ENCODE data around the gene DLGAP4. TPM values are rescaled to one million over a fixed set of nuclear protein-coding genes. Genes with fewer than 3 reads are reported as not detected.

DLGAP4 gene
- total RNA-seq, 1 experiment from 2014 or later: 19.2 TPM

DNA sequence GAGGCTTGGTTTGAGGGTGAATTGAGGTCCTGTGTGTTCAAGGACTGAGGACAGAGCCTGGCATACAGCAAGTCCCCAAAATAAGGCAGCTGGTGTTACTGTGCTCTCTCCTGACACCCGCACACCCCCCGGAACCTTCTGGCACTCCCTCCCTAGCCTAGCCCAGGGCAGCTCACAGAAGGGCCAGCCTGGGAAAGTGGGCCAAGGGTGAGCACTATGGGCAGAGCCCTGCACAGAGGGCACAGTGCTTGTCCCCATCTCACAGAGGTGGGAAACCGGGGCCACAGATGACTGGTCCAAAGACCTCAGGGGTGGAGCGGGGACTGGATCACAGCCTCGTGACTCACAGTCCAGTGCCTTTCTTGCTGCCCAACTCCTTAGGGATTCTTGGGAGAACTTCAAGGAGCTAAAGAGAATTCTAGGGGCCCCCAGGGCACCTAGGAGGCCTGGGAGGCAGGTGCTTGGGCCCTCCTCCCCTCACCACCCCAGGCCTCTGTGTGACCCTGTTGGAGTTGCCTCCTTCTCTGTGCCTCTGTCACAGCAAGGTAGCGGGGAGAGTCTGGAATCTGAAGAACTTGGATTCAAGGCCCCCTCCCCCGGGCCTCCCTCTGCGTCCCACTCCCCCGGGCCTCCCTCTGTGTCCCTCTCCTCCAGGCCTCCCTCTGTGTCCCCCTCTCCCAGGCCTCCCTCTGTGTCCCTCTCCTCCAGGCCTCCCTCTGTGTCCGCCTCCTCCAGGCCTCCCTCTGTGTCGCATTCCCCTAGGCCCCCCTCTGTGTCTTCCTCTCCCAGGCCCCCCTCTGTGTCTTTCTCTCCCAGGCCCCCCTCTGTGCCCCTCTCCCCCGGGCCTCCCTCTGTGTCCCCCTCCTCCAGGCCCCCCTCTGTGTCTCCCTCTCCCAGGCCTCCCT, 13.5 kb downstream of the DLGAP4 start:
- H3K36me3 ChIP-seq: no peaks in the 10 kb centered on the region
- H3K4me1 ChIP-seq (replicated peaks): no peaks in the 10 kb centered on the region
- H3K4me3 ChIP-seq: no peak overlapping the region
- H3K9me3 ChIP-seq (replicated peaks): no peaks in the 10 kb centered on the region
- no peak overlapping the region for H3K27ac ChIP-seq
- DNase-seq (ENCODE audit: low read depth in 1 of 2, low spot score in 2 of 2): no peak
- H3K27me3 ChIP-seq (replicated peaks): peaks cover 4% of the 10 kb centered on the region; the same call in 1 of the 2 replicates

DNA sequence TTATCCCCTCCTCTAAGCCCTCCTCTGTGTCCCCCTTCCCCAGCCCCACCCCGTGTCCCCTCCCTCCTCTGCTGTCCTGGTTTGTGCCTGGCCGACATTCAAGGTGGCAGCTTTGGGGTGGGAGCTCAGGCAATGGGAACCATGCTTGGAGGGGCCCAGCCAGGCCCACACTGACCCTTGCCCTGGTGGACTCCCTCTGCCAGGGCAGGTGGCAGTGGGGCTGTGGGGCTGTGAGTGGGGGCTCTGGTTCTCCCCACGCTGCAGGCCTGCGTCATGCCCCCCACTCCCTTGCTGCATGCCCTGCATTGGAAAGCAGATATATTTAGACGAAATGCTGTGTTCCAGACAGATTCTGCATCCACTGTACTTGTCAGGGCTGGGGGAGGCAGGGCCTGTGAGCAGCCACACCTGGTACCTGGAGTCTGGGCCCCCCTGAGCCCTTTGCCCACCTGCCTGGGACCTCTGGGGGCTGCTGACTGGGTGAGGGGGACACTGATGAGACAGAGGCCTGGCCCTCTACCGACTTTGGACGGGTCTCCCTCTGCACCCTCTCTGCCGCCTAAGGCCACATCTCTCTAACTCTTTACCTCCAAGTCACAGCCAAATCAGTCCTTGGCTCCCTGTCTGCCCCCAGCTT, 14.2 kb downstream of the DLGAP4 start:
- Histone ChIP-seq H3K27ac (no peak overlapping the region), H3K4me1 (replicated peaks) (no peaks in the 10 kb centered on the region), H3K27me3 (replicated peaks) (peaks cover 6% of the 10 kb centered on the region; the same call in 1 of the 2 replicates), H3K9me3 (replicated peaks) (no peaks in the 10 kb centered on the region), H3K36me3 (no peaks in the 10 kb centered on the region), H3K4me3 (no peak overlapping the region)
- DNase-seq (ENCODE audit: low read depth in 1 of 2, low spot score in 2 of 2): no peak

DNA sequence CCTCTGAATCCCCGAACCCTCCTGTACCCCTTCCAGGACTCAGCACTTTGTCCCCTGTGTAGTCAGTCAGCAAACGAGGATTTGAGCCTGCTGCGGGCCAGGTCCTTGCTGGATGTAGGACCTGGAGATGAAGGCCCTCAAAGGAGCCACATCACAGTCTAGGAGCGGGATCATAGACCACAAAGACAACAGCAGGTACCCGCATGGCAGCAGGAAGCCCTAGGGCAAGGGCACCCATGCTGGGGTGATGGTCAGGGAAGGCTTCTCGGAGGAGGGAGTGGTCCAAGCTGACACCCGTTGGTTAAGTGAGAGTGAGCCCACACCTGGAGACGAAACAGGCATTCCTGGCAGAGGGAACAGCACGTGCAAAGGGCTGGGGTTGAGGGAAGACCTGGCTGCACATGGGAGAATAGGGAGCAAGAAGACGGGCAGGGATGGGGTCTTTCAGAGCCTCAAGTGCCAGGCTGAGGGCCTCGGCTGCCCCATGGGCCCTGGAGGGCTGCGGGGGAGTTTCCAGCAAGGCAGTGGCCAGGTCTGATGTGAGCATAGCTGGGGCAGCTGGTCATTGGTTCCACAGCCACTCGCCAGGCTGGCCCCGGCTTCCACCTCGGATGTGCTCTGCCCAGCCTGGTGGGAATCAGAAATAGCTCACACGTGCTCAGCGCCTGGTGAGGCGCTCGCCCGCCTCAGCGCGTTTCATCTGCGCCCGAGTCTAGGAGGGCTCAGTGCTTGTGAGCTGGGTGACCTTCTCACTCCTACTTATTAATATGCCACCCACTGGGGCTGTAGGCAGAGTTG, 15.0 kb downstream of the DLGAP4 start:
- H3K4me1 ChIP-seq (replicated peaks): no peaks in the 10 kb centered on the region
- H3K9me3 ChIP-seq (replicated peaks): no peaks in the 10 kb centered on the region
- no peak overlapping the region for H3K4me3 ChIP-seq
- no peaks in the 10 kb centered on the region for H3K36me3 ChIP-seq
- DNase-seq (ENCODE audit: low read depth in 1 of 2, low spot score in 2 of 2): no peak
- H3K27me3 ChIP-seq (replicated peaks): peaks cover 6% of the 10 kb centered on the region; the same call in 1 of the 2 replicates
- no peak overlapping the region for H3K27ac ChIP-seq

DNA sequence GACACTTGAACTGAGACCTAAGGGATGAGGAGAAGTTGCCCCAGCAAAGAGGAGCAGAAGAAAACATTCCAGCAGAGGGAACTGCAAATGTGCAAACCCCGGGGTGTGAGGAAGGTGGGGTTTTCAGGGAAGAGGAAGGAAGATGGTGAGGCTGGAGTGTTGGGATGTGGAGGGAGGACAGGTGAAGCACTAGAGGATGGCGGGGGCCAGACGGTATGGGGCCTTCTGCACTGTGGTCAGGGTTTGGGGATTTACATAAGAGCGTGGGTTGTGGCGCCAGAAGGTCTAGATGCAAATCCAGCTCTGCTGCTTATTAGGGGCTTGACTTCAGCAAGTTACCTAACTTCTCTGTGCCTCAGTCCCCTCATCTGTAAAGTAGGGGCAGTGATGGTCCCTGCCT, 16.0 kb downstream of the DLGAP4 start:
- H3K4me1 ChIP-seq (replicated peaks): no peaks in the 10 kb centered on the region
- H3K9me3 ChIP-seq (replicated peaks): no peaks in the 10 kb centered on the region
- no peaks in the 10 kb centered on the region for H3K36me3 ChIP-seq
- no peak for DNase-seq (ENCODE audit: low read depth in 1 of 2, low spot score in 2 of 2)
- peaks cover 6% of the 10 kb centered on the region; the same call in 1 of the 2 replicates for H3K27me3 ChIP-seq (replicated peaks)
- no peak overlapping the region for H3K4me3 ChIP-seq
- no peak overlapping the region for H3K27ac ChIP-seq

DNA sequence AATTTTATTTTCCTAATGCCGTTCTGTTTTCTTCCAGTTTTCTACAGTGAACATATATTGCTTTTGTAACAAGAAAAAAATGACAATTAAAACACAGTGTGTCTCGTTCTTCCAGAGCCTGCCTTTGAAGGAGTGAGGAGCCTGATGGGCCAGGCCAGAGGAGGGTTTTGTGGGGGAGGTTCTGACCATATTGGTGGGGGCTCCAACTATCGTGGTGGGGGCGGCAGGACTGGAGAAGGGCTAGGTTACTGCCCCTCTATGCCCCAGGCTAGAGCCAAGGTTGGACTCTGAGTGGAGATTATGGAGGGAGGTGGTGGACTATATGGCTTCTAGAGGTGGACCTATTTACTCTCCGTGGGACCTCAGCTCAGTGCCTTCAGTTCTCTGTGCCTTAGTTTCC, 24.0 kb downstream of the DLGAP4 start:
- no peaks in the 10 kb centered on the region for H3K4me1 ChIP-seq (replicated peaks)
- no peaks in the 10 kb centered on the region for H3K36me3 ChIP-seq
- H3K4me3 ChIP-seq: no peak overlapping the region
- H3K9me3 ChIP-seq (replicated peaks): no peaks in the 10 kb centered on the region
- H3K27ac ChIP-seq: no peak overlapping the region
- H3K27me3 ChIP-seq (replicated peaks): peaks cover 42% of the 10 kb centered on the region
- no peak for DNase-seq (ENCODE audit: low read depth in 1 of 2, low spot score in 2 of 2)

DNA sequence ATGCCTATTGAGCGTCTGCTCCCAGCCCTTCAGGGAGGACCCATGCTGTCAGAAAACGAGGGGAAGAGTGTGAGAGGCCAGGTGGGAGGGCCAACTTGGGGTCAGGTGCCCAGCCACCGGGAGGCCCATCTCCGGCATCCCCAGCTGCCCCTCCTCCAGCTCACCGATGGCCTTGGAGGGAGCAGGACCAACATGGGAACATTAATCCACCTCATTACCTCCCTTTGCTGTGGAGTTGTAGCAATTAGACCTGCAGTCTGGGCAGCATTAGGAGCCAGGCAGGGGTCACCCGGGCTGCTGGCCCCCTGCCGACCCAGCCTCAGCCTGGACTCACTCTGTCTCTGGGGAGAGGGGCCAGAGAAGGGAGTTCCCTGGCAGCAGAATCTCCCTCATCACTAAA, 25.1 kb downstream of the DLGAP4 start:
- no peak overlapping the region for H3K27ac ChIP-seq
- no peaks in the 10 kb centered on the region for H3K9me3 ChIP-seq (replicated peaks)
- DNase-seq (ENCODE audit: low read depth in 1 of 2, low spot score in 2 of 2): no peak
- peaks cover 51% of the 10 kb centered on the region for H3K27me3 ChIP-seq (replicated peaks)
- no peaks in the 10 kb centered on the region for H3K4me1 ChIP-seq (replicated peaks)
- no peaks in the 10 kb centered on the region for H3K36me3 ChIP-seq
- no peak overlapping the region for H3K4me3 ChIP-seq

DNA sequence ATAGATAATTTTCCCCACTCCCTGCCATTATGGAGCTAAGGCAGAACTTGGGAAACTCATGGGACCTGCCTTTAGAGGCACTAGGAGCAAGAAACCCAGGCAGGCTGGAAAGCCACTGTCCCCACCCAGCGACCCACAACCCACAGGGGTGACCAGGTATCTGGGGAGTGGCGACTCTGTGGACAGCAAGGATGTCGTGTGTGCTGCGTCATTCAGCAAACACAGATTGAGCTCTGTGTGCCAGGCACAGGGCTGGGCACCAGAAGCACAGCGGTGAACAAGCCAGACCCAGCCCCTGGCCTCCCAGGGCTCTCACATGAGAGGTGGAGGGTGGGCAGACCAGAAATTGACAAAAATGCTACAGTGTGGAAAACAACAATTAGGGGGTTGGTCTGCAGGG, 27.7 kb downstream of the DLGAP4 start:
- Histone ChIP-seq H3K4me3 (no peak overlapping the region), H3K9me3 (replicated peaks) (no peaks in the 10 kb centered on the region), H3K27me3 (replicated peaks) (peaks cover 70% of the 10 kb centered on the region), H3K27ac (no peak overlapping the region), H3K4me1 (replicated peaks) (no peaks in the 10 kb centered on the region), H3K36me3 (no peaks in the 10 kb centered on the region)
- DNase-seq (ENCODE audit: low read depth in 1 of 2, low spot score in 2 of 2): no peak

DNA sequence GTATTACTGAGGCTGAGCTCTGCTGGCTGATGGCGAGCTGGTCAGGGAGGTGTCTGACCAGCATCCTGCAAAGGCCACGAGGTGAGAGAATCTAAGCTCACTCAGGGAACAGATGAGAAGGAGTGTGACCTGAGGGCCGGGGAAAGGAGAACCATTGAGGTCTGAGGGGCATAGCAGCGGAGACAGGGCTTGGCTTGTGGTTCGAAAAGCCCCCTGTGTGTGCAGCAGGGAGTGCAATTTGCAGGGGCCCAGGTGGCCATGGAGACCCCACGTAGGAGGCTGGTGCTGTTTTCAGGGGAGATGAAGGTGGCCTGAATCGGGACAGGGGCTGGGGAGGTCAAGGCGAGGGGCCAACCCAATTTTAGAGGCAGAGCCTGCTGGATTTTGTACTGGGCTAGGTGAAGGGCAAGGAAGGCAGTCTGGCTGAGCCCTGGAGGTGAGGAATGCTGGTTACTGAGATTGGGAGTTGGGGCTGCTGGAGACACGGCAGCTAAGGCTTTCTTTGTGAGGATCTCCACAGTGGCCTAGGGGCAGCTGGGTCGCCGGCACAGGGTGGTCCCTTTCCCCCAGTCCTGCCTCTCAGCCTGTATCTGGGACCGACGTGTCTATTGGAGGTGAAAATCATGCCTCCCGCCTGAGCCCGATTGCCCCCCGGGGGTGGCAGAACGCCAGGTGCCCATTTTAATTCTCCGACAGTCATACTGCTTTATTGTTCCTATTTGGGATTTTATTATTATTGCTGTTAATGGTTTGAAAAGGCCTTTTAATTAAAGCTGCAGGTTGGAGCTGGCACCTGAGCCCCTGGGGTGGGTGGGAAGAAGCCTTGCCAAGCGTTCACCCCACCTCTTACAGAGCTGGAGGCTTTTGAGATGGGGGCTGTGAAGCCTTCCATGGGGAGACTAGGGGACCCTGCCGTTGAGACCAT, 28.4 kb downstream of the DLGAP4 start:
- H3K36me3 ChIP-seq: no peaks in the 10 kb centered on the region
- no peak overlapping the region for H3K27ac ChIP-seq
- no peak for DNase-seq (ENCODE audit: low read depth in 1 of 2, low spot score in 2 of 2)
- no peaks in the 10 kb centered on the region for H3K4me1 ChIP-seq (replicated peaks)
- H3K27me3 ChIP-seq (replicated peaks): peaks cover 75% of the 10 kb centered on the region
- no peaks in the 10 kb centered on the region for H3K9me3 ChIP-seq (replicated peaks)
- H3K4me3 ChIP-seq: no peak overlapping the region

DNA sequence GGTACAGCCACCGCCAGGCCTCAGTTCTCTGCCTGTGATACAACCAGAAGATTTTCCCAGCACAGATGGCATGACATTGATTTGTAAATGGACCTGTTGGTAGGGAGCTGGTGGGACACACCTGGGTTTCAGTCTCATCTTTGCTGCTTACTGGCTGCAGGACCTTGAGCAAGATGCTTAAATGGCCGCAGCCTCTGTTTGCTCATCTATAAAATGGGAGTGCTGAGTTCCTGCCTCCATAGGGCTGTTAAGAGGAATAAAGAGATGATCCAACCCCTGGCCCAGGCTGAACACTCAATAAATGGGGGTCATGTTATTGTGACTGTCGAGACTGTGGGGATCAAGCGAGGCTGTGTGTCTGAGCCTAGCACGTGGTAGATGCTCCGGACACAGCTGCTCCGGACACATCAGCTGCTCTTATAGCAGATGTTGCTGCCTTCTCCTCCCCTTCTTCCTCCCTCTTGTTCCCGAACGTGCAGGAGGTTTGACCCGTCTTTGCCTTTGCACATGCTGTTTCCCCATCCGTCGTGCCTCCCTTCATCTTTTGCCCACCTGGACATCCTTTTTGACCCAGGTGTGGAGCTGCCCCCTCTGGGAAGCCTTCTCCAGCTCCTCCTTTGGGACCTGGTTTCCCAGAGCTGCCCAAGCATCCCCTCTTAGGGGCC, 29.2 kb downstream of the DLGAP4 start:
- Histone ChIP-seq H3K27me3 (replicated peaks) (peaks cover 83% of the 10 kb centered on the region), H3K4me1 (replicated peaks) (no peaks in the 10 kb centered on the region), H3K9me3 (replicated peaks) (no peaks in the 10 kb centered on the region), H3K36me3 (no peaks in the 10 kb centered on the region), H3K4me3 (no peak overlapping the region), H3K27ac (no peak overlapping the region)
- no peak for DNase-seq (ENCODE audit: low read depth in 1 of 2, low spot score in 2 of 2)

DNA sequence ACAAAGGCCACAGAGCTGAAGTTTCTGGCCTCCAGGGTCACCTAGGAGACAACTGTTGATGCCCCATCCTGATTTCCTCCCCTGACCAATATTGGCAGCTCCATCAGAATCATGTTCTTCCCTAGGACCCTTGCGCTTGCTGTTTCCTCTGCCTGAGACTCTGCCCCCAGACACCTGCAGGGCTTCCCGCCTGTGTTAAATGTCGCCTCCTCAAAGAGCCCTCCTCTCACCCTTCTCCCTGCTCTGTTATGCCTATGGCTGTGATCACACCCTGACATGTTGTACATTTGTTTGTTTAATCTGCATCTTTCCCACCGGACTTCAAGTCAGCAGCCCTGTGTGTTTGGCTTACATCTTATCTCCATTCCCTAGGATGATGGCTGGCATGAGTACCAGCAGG, 30.1 kb downstream of the DLGAP4 start:
- Histone ChIP-seq H3K9me3 (replicated peaks) (no peaks in the 10 kb centered on the region), H3K27me3 (replicated peaks) (peaks cover 81% of the 10 kb centered on the region), H3K4me1 (replicated peaks) (no peaks in the 10 kb centered on the region), H3K36me3 (no peaks in the 10 kb centered on the region), H3K4me3 (no peak overlapping the region), H3K27ac (no peak overlapping the region)
- no peak for DNase-seq (ENCODE audit: low read depth in 1 of 2, low spot score in 2 of 2)

- Histone ChIP-seq H3K4me3 (no peak overlapping the region), H3K4me1 (replicated peaks) (no peaks in the 10 kb centered on the region), H3K36me3 (no peaks in the 10 kb centered on the region), H3K9me3 (replicated peaks) (no peaks in the 10 kb centered on the region), H3K27ac (no peak overlapping the region), H3K27me3 (replicated peaks) (peaks cover 77% of the 10 kb centered on the region)
- DNase-seq (ENCODE audit: low read depth in 1 of 2, low spot score in 2 of 2): no peak
Observed at GRCh38 chr20:36336954-36337704, 31.0 kb downstream of the DLGAP4 start.

GRCh38 chr20:36337886-36338285, 31.7 kb downstream of the DLGAP4 start:
- Histone ChIP-seq H3K4me1 (replicated peaks) (no peaks in the 10 kb centered on the region), H3K9me3 (replicated peaks) (no peaks in the 10 kb centered on the region), H3K27ac (no peak overlapping the region), H3K36me3 (no peaks in the 10 kb centered on the region), H3K27me3 (replicated peaks) (peaks cover 72% of the 10 kb centered on the region), H3K4me3 (no peak overlapping the region)
- no peak for DNase-seq (ENCODE audit: low read depth in 1 of 2, low spot score in 2 of 2)
